D721Med (cell line): ENCODE data around the gene DPEP3.
"Not testable (repeated sequence)": the region's sequence is repeated elsewhere in the genome, so short reads cannot be mapped to it uniquely, and the experiment has no call there.

Experiments
- DNase-seq: peaks from one replicate; pipeline ENCODE4 v3.0.0; 2011; ENCODE audit warnings: low spot score; ENCODE audit not compliant: insufficient read length
- FAIRE-seq: peaks from 2 replicates; lab custom pipeline; 2011; peaks lifted over from hg19 to GRCh38; lab: Jason Lieb, UNC
- CTCF ChIP-seq: IDR thresholded peaks from 2 replicates; pipeline ENCODE4 v1.5.1; 2012; ENCODE audit warnings: mild to moderate bottlenecking, control low read depth; ENCODE audit not compliant: insufficient read depth; ENCODE audit errors: missing control alignments

DPEP3 gene

DNA sequence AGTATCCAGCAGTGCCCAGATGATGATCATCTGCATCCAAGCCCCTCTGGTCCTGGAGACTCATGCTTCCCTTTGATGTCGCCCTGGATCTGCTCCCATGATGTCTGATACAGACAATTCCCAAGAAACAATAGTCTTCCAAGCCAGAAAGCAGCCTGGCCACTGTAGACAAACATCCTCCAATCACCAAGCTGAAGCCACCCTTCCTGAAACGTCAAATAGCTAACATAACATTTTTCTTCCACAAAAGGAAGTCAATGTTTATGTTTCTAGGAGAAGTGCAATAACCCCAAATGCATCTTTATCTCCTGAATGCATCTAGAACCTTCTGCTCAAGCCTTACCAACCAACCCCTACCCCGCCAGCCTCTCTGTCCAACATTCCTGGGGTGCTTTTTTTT, 20.2 kb upstream of the DPEP3 start:
- TF ChIP-seq CTCF, result no peak
- DNase-seq (no peak), FAIRE-seq (no peak)

GRCh38 chr16:67999985-68000384, 19.7 kb upstream of the DPEP3 start:
- TF ChIP-seq CTCF, result no peak
- no peak for FAIRE-seq
- DNase-seq, result no peak

DNA sequence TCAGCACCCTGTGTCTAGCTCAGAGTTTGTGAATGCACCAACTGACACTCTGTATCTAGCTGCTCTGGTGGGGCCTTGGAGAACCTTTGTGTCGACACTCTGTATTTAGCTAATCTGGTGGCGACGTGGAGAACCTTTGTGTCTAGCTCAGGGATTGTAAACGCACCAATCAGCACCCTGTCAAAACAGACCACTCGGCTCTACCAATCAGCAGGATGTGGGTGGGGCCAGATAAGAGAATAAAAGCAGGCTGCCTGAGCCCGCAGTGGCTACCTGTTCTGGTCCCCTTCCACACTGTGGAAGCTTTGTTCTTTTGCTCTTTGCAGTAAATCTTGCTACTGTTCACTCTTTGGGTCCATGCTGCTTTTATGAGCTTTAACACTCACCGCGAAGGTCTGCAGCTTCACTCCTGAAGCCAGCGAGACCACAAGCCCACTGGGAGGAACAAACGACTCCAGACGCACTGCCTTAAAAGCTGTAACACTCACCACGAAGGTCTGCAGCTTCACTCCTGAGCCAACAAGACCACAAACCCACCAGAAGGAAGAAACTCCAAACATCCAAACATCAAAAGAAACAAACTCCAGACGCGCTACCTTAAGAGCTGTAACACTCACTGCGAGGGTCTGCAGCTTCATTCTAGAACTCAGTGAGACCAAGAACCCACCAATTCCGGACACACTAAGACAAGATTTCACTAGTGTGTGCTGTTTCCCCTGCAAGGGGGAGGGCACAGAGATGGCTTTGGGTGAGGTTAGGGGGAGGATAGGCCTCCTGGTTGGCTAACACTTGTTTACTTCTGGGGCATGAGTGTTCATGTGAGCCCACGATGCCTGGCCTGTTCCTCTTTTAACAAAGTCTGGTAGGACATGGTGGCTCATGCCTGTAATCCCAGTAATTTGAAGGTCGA, 18.7 kb upstream of the DPEP3 start, which contains the start of gene DPEP2:
Gene DPEP2, minus strand, starts transcription at position 706 of the 910 bp plus-strand sequence. CDS start 6,272 bp downstream, outside the sequence.
- not testable (repeated sequence) for DNase-seq, FAIRE-seq

DNA sequence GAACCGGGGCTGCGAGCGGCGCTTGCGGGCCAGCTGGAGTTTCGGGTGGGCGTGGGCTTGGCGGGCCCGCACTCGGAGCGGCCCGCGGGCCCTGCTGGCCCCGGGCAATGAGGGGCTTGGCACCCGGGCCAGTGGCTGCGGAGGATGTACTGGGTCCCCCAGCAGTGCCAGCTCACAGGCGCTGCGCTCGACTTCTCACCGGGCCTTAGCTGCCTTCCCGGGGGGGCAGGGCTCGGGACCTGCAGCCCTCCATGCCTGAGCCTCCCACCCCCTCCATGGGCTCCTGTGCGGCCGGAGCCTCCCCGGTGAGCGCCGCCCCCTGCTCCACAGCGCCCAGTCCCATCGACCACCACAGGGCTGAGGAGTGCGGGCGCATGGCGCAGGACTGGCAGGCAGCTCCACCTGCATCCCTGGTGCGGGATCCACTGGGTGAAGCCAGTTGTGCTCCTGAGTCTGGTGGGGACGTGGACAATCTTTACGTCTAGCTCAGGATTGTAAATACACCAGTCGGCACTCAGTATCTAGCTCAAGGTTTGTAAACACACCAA, 18.0 kb upstream of the DPEP3 start:
- not testable (repeated sequence) for DNase-seq, FAIRE-seq

DNA sequence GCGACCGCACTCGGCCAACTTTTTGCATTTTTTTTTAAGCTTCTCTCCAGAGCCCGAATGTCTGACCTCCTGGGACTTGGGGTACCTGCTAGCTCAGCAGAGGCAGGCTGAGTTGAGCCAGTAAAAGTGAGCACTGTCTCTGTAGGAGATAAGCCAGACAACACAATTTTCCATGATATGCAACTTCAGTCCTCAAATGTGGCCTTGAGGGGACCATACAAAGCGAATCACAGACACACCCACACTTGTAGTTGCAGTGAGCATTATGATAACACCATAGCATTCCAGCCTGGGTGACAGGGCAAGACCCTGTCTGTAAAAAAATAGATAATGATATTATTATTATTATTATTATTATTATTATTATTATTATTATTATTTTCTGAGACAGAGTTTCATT, 16.4 kb upstream of the DPEP3 start:
- FAIRE-seq, result no peak
- DNase-seq, result no peak
- TF ChIP-seq CTCF, result no peak

DNA sequence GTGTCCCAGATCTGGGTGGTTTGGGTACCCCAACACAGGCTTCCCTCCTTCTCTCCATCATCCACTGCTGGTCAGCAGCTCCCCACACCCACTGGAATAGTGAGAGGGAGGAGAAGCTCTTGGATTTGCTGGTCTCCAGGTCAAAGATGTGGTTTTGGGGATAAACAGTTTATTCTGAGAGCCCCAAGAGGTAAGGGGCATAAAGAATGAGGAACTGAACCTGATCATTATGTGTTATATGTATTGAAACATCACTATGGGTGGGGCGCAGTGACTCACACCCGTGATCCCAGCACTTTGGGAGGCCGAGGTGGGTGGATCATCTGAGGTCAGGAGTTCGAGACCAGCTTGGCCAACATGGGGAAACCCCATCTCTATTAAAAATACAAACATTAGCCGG, 15.1 kb upstream of the DPEP3 start:
- FAIRE-seq (no peak), DNase-seq (no peak)
- no peak for TF ChIP-seq CTCF

DNA sequence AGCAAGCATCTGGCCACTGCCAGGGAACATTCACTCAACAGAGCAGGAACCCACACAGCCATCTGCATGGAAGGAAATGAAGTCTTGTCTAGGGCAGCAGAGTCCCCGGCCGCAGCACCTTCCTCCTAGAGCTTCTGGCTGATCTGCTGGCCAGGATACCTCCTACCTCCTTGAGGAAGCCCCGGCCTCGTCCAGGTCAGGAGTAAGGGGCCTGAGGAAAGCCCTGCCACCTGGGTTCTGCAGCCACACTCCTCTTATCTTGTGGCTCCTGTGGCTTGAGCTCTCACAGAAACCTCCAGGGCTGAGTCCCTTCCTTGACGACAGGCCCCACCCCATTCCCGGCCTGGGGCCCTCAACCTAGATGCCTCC, 13.7 kb upstream of the DPEP3 start:
- FAIRE-seq, DNase-seq: not testable (repeated sequence)

DNA sequence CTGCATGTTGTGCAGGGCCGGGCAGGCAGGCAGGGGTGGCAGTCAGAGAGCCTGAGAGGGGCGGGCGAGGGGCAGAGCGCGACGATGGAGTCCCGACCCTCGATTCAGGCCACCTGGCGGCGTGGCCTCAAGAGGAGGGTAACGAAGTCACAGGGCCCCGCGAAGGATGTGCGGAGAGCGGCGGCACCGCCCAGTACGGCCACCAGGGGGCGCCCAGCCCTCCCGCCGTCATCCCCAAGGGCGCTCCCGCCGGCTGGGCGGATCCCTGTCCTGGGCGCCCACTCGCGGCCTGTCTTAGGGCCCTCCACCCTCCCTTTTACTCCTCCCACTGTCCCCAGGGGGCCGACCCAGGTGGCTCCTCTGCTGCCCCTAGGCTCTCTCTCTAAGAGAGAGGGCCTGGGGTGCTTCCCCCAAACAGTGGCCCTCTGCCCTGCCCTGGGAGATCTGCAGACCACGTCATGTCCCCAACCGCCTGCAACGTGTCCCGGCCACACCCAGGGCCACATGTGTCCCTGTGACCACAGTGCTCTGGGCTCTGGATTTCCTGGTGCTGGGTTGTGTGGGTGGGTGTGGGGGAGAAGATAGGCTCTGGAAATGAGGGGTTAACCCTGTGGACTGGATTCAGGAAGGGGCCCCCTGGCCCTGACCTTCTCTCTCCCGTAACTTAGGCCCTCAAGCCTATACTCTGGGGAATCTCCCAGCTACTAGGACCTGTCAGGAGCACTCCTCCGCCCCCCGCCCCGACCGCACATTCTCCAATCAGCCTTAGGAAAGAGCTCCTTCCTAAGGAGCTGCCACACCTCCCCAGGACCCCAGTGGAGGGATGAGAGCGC, 13.1 kb upstream of the DPEP3 start:
- peak; percentile 30 for DNase-seq
- TF ChIP-seq CTCF, result peak; percentile 75
- no peak for FAIRE-seq
